ENCODE data around the gene MINK1.

The MINK1 gene

GRCh38 chr17:4788807-4789700 is 44.1 kb upstream of the MINK1 start, which contains the start of gene GLTPD2:
GLTPD2 (plus strand) TSS chr17:4788964; CDS start chr17:4789012, 48 bp downstream.
- no peak for DNase-seq (ENCODE audit: low read depth)
- TF ChIP-seq, protein P1, sequence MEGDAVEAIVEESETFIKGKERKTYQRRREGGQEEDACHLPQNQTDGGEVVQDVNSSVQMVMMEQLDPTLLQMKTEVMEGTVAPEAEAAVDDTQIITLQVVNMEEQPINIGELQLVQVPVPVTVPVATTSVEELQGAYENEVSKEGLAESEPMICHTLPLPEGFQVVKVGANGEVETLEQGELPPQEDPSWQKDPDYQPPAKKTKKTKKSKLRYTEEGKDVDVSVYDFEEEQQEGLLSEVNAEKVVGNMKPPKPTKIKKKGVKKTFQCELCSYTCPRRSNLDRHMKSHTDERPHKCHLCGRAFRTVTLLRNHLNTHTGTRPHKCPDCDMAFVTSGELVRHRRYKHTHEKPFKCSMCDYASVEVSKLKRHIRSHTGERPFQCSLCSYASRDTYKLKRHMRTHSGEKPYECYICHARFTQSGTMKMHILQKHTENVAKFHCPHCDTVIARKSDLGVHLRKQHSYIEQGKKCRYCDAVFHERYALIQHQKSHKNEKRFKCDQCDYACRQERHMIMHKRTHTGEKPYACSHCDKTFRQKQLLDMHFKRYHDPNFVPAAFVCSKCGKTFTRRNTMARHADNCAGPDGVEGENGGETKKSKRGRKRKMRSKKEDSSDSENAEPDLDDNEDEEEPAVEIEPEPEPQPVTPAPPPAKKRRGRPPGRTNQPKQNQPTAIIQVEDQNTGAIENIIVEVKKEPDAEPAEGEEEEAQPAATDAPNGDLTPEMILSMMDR (IDR thresholded peaks at IDR 0.05; ENCODE audit: control insufficient read depth, insufficient read depth, low read depth, low read length, missing control alignments): no peak
- peak within 1 kb of the TSS; percentile 64 for H3K4me3 ChIP-seq (ENCODE audit: control insufficient read depth, low read depth, low read length)

DNA sequence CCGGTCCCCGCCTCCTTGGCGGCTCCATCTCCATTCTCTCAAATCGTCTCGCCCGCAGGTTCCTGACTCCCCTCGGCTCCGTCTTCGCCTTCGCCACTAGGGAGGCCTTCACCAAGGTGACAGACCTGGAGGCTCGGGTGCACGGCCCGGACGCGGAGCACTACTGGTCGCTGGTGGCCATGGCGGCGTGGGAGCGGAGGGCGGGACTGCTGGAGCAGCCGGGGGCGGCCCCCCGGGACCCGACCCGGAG is 43.5 kb upstream of the MINK1 start:
- TF ChIP-seq, protein P1 (IDR thresholded peaks at IDR 0.05; ENCODE audit: control insufficient read depth, insufficient read depth, low read depth, low read length, missing control alignments): no peak
- no peak for DNase-seq (ENCODE audit: low read depth)
- H3K4me3 ChIP-seq (ENCODE audit: control insufficient read depth, low read depth, low read length): peak overlapping the region; percentile 64

DNA sequence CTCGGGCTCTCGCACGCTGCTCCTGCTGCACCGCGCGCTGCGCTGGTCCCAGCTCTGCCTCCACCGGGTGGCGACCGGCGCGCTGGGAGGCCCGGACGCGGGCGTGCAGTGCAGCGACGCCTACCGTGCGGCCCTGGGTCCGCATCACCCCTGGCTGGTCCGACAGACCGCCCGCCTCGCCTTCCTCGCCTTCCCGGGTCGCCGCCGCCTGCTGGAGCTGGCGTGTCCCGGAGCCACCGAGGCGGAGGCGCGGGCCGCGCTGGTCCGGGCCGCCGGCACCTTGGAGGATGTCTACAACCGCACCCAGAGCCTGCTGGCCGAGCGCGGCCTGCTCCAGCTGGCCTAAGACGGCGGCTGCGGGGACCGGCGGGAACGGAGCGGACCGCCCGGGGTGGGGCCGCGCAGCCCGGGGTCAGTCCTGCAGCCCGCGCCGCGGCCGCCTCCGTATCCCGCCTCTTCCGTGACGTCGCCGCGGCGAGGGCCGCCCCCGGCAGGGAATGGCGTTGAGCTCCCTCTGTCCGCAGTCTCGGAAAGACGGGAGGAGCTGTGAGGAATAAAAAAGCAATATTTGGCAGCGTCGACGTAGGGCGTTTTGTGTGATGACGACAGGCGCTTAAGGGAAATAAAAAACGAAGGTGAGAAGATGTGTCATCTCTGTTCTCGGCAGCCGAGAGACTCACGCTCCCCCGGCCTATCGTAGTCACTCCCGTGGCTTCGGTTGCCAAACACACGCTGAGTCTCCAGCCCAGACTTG is 43.0 kb upstream of the MINK1 start:
- DNase-seq (ENCODE audit: low read depth): peak; percentile 55
- TF ChIP-seq, protein P1 (IDR thresholded peaks at IDR 0.05; ENCODE audit: control insufficient read depth, insufficient read depth, low read depth, low read length, missing control alignments): peak; percentile 61
- peak overlapping the region; percentile 64 for H3K4me3 ChIP-seq (ENCODE audit: control insufficient read depth, low read depth, low read length)

DNA sequence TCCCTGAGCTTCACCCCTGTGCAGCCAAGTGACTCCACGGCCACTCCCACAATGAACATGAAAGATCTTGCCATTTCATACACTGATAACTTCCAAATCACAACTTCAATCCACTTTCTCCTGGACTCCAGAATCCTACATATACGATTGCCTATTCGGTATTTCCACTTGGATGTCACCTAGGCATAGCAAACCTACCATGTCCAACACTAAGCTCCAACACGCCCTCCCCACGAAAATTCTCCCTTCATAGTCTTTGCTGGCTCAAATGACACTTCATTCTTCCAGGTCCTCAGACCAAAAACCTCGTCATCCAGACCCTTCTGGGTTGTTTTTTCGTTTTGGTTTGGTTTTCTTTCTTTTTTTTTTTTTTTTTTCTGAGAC is 42.4 kb upstream of the MINK1 start:
- no peak for DNase-seq (ENCODE audit: low read depth)
- TF ChIP-seq, protein P1 (IDR thresholded peaks at IDR 0.05; ENCODE audit: control insufficient read depth, insufficient read depth, low read depth, low read length, missing control alignments): no peak
- H3K4me3 ChIP-seq (ENCODE audit: control insufficient read depth, low read depth, low read length): peak overlapping the region; percentile 64

DNA sequence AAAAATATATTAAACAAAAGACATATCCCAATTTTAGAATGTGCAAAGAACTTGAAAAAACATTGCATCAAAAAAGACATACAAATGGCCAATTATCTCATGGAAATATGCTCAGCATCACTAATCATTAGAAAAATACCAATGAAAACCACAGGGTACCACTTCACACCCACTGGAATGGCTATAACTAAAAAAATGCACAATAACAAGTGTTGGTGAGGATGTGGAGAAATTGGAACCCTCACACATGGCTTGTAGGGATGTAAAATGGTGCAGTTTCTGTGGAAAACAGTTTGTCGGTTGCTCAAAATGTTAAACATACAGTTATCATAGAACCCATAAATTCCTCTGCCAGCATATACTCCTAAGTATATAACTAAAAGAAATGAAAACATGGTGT is 38.0 kb upstream of the MINK1 start:
- H3K4me3 ChIP-seq (ENCODE audit: control insufficient read depth, low read depth, low read length): no peak overlapping the region
- DNase-seq (ENCODE audit: low read depth): no peak
- TF ChIP-seq, protein P1 (IDR thresholded peaks at IDR 0.05; ENCODE audit: control insufficient read depth, insufficient read depth, low read depth, low read length, missing control alignments): no peak

DNA sequence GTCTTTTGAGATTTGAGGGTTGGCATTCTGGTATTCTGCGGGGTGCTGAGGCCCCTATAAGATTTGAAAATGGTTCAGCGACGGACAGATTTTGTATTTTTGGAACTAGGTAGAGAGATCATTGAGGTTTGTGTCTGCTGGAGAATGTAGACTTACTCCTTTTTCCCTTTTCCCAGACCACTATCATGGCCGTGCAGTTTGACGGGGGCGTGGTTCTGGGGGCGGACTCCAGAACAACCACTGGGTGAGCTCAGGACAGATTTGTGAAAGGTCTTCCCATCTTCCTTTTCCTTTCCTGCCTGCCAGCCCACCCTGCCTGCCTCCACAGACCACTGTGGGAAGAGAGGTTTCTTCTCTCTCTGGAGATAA is 36.6 kb upstream of the MINK1 start:
- TF ChIP-seq, protein P1 (IDR thresholded peaks at IDR 0.05; ENCODE audit: control insufficient read depth, insufficient read depth, low read depth, low read length, missing control alignments): no peak
- no peak for DNase-seq (ENCODE audit: low read depth)
- H3K4me3 ChIP-seq (ENCODE audit: control insufficient read depth, low read depth, low read length): peak overlapping the region; percentile 96
